ENCODE measurements around the gene APBB2.

Gene APBB2

DNA sequence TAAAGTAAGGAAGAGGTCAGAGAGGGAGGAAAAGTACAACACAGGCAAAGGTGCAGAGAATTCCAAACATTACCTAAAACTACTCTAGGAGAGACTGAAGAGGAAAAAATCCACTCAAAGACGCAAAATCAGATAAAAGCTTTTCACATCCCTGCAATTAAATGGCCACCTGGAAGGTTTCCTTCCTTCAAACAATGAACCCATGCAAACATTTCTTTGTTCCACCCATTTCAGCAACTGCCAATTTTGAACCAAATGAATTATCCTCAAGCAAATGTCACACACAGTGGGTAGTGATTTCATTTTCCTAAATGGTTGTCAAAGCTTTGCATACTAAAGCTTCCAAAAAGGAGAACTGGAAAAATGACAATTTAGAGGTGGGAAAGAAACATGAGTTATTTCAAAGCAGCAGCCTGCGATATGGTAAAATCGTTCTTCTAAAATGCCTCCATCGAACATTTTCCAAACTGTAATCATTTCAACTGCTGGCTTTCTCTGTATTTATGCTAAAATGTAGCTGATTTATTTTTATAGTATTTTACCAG, 45.0 kb downstream of the APBB2 start:
- no peak for ATAC-seq
- TF ChIP-seq ISL1 (CRISPR knock-in tag; IDR thresholded peaks at IDR 0.05) (peak; percentile 47), ARNTL (CRISPR knock-in tag; IDR thresholded peaks at IDR 0.05; ENCODE audit: borderline replicate concordance, low read depth) (no peak)

DNA sequence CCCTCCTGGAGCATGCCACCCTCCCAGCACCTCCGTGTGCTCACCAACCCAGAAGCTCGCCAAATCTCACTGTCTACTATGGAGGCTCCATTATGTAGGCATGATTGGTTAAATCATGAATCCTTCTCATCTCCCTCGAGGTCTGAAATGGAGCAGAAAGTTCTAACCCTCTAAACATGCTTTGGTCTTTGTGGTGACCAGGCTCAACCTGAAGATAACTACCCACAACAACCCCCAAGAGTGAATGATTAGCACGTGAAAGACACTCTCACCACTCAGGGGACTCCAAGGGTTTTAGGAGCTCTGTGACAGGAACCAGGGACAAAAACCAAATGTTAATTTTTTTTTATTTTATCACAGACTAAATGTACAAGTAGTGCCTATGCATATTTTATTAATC, 47.2 kb downstream of the APBB2 start:
- no peak for ATAC-seq
- TF ChIP-seq ISL1 (CRISPR knock-in tag; IDR thresholded peaks at IDR 0.05) = no peak
- TF ChIP-seq BACH2 (CRISPR knock-in tag; IDR thresholded peaks at IDR 0.05; ENCODE audit: borderline replicate concordance) = no peak
- no peak for TF ChIP-seq PPARA (CRISPR knock-in tag; IDR thresholded peaks at IDR 0.05; ENCODE audit: borderline replicate concordance)
- no peak for TF ChIP-seq TCF4 (CRISPR knock-in tag; IDR thresholded peaks at IDR 0.05; ENCODE audit: borderline replicate concordance)

DNA sequence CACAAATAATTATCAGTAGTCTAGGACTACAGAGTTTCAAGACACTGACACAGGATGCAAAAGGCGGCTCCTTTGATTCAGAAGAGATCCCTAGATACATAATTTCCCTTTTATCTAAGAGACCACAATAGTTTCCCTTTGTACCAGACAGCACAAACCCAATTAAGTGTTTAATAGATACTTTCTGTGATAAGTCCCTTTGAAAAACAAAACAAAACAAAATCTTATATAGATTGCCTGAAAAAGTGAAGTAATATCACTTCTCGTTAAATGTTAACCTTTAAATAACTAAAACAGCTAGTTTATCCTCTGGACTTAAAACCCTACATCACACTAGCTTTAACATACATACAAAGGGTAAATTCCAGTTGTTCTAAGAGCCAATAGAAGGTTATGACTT, 49.9 kb downstream of the APBB2 start:
- no peak for ATAC-seq
- TF ChIP-seq ZNF8 (CRISPR knock-in tag; IDR thresholded peaks at IDR 0.05) = no peak
- TF ChIP-seq TOX (CRISPR knock-in tag; IDR thresholded peaks at IDR 0.05; ENCODE audit: borderline replicate concordance) = no peak
- no peak for TF ChIP-seq PPARA (CRISPR knock-in tag; IDR thresholded peaks at IDR 0.05; ENCODE audit: borderline replicate concordance)
- TF ChIP-seq ZFP3 (CRISPR knock-in tag; IDR thresholded peaks at IDR 0.05) = no peak
- no peak for TF ChIP-seq TCF4 (CRISPR knock-in tag; IDR thresholded peaks at IDR 0.05; ENCODE audit: borderline replicate concordance)
- TF ChIP-seq, protein P1, sequence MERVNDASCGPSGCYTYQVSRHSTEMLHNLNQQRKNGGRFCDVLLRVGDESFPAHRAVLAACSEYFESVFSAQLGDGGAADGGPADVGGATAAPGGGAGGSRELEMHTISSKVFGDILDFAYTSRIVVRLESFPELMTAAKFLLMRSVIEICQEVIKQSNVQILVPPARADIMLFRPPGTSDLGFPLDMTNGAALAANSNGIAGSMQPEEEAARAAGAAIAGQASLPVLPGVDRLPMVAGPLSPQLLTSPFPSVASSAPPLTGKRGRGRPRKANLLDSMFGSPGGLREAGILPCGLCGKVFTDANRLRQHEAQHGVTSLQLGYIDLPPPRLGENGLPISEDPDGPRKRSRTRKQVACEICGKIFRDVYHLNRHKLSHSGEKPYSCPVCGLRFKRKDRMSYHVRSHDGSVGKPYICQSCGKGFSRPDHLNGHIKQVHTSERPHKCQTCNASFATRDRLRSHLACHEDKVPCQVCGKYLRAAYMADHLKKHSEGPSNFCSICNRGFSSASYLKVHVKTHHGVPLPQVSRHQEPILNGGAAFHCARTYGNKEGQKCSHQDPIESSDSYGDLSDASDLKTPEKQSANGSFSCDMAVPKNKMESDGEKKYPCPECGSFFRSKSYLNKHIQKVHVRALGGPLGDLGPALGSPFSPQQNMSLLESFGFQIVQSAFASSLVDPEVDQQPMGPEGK (CRISPR knock-in tag; IDR thresholded peaks at IDR 0.05; ENCODE audit: borderline replicate concordance) = no peak
- TF ChIP-seq GLIS3 (CRISPR knock-in tag; IDR thresholded peaks at IDR 0.05) = no peak
- no peak for TF ChIP-seq SNAI2 (CRISPR knock-in tag; IDR thresholded peaks at IDR 0.05)
- TF ChIP-seq, protein P2, sequence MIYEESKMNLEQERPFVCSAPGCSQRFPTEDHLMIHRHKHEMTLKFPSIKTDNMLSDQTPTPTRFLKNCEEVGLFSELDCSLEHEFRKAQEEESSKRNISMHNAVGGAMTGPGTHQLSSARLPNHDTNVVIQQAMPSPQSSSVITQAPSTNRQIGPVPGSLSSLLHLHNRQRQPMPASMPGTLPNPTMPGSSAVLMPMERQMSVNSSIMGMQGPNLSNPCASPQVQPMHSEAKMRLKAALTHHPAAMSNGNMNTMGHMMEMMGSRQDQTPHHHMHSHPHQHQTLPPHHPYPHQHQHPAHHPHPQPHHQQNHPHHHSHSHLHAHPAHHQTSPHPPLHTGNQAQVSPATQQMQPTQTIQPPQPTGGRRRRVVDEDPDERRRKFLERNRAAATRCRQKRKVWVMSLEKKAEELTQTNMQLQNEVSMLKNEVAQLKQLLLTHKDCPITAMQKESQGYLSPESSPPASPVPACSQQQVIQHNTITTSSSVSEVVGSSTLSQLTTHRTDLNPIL (CRISPR knock-in tag; IDR thresholded peaks at IDR 0.05; ENCODE audit: low read depth) = no peak
- no peak for TF ChIP-seq ZNF565 (CRISPR knock-in tag; conservative IDR thresholded peaks at IDR 0.05; ENCODE audit: low read depth)
- no peak for TF ChIP-seq CSDC2 (CRISPR knock-in tag; IDR thresholded peaks at IDR 0.05)

DNA sequence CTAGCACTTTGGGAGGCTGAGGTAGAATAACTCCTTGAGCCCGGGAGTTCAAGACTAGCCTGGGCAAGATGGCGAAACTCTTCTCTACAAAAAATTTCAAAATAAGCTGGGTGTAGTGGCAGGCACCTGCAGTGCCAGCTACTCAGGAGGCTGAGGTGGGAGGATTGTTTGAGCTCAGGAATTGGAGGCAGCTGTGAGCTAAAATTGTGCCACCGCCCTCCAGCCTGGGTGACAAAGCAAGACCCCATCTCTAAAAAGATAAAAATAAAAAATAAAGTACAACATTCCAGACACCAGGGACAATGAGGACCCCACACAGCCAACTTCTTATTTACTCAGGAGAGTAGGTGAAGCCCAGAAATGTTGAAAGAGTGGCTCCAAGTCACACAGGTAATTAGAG, 53.0 kb downstream of the APBB2 start:
- TF ChIP-seq TCF4 (CRISPR knock-in tag; IDR thresholded peaks at IDR 0.05; ENCODE audit: borderline replicate concordance) (no peak), SNAI2 (CRISPR knock-in tag; IDR thresholded peaks at IDR 0.05) (no peak), CSDC2 (CRISPR knock-in tag; IDR thresholded peaks at IDR 0.05) (no peak), RARB (CRISPR knock-in tag; IDR thresholded peaks at IDR 0.05) (no peak), ESRRG (CRISPR knock-in tag; IDR thresholded peaks at IDR 0.05) (no peak), ZFP30 (CRISPR knock-in tag; IDR thresholded peaks at IDR 0.05) (no peak), ZNF8 (CRISPR knock-in tag; IDR thresholded peaks at IDR 0.05) (no peak), BACH2 (CRISPR knock-in tag; IDR thresholded peaks at IDR 0.05; ENCODE audit: borderline replicate concordance) (no peak), ZC3H10 (CRISPR knock-in tag; IDR thresholded peaks at IDR 0.05) (no peak), GLIS3 (CRISPR knock-in tag; IDR thresholded peaks at IDR 0.05) (no peak), PPARA (CRISPR knock-in tag; IDR thresholded peaks at IDR 0.05; ENCODE audit: borderline replicate concordance) (no peak), ISL1 (CRISPR knock-in tag; IDR thresholded peaks at IDR 0.05) (no peak), ZNF70 (CRISPR knock-in tag; IDR thresholded peaks at IDR 0.05) (no peak), TOX (CRISPR knock-in tag; IDR thresholded peaks at IDR 0.05; ENCODE audit: borderline replicate concordance) (no peak), ZNF565 (CRISPR knock-in tag; conservative IDR thresholded peaks at IDR 0.05; ENCODE audit: low read depth) (no peak)
- TF ChIP-seq, protein P2 (CRISPR knock-in tag; IDR thresholded peaks at IDR 0.05; ENCODE audit: low read depth) = no peak
- TF ChIP-seq, protein P3, sequence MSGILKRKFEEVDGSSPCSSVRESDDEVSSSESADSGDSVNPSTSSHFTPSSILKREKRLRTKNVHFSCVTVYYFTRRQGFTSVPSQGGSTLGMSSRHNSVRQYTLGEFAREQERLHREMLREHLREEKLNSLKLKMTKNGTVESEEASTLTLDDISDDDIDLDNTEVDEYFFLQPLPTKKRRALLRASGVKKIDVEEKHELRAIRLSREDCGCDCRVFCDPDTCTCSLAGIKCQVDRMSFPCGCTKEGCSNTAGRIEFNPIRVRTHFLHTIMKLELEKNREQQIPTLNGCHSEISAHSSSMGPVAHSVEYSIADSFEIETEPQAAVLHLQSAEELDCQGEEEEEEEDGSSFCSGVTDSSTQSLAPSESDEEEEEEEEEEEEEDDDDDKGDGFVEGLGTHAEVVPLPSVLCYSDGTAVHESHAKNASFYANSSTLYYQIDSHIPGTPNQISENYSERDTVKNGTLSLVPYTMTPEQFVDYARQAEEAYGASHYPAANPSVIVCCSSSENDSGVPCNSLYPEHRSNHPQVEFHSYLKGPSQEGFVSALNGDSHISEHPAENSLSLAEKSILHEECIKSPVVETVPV (CRISPR knock-in tag; IDR thresholded peaks at IDR 0.05) = no peak
- TF ChIP-seq, protein P1 (CRISPR knock-in tag; IDR thresholded peaks at IDR 0.05; ENCODE audit: borderline replicate concordance) = no peak
- ATAC-seq = no peak

Measured in SK-N-SH treated with all-trans-retinoic acid at 6 μM for 48 hours (cell line).